ENCODE data around the gene FAM219A. TPM values are rescaled to one million over a fixed set of nuclear protein-coding genes. Genes with fewer than 3 reads are reported as not detected.

The FAM219A gene
- total RNA-seq, 1 experiment from 2014 or later = 3.7 TPM

DNA sequence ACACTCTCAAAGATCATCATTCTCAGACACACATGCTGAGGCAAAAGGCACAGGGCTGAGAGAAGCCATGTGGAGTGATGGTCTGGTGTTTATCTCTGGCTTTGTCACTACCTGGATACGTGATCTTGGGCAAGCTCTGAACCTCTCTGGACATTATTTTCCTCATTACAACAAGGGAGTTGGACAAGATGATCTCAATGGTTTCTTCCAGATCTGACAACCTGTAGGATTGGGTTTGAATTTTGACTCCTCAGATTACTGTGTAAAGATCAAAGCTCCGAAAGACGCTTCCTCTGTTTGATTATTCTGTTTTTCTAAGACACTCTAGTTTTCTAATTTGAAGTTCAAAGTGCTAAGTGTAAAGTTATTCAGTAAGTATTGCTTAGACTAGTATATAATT lies 109.0 kb downstream of the FAM219A start:
- no peaks in the 10 kb centered on the region for H3K27me3 ChIP-seq (ENCODE audit: low read length)
- no peak overlapping the region for H3K4me2 ChIP-seq (ENCODE audit: low read depth, low read length, poor library complexity, severe bottlenecking)
- H4K20me1 ChIP-seq (ENCODE audit: insufficient read depth, low read depth, low read length) = no peaks in the 10 kb centered on the region
- H3K9me3 ChIP-seq (ENCODE audit: low read length) = no peaks in the 10 kb centered on the region
- no peak overlapping the region for H3K27ac ChIP-seq (ENCODE audit: low read length)
- DNase-seq = no peak
- H3K4me1 ChIP-seq (ENCODE audit: low read length) = no peaks in the 10 kb centered on the region
- H2AFZ ChIP-seq (ENCODE audit: low read length) = no peak overlapping the region
- H3K4me3 ChIP-seq (ENCODE audit: low read length) = no peak overlapping the region
- H3K9ac ChIP-seq (ENCODE audit: low read length) = no peak overlapping the region
- no peaks in the 10 kb centered on the region for H3K36me3 ChIP-seq (ENCODE audit: insufficient read depth, low read length)
- H3K9me2 ChIP-seq (replicated peaks; ENCODE audit: insufficient read depth, low read length) = no peaks in the 10 kb centered on the region
- no peaks in the 10 kb centered on the region for H3K79me2 ChIP-seq (ENCODE audit: low read length)

Small RNA genes within 50 kb of the gene (small RNA-seq; reads per million reads assigned to genes)
- gene RF00019 = not detected
- not detected for gene RN7SKP24

Other genes with a start within 250 kb of the FAM219A start
- 6.5 and 7.0 TPM in 2 replicates for gene KIF24, start 129.3 kb downstream of the FAM219A start, total RNA-seq (2014; rRNA removed; shearing (Covaris generic); ENCODE audit: low replicate concordance)
- 10.4 and 14.2 TPM in 2 replicates for gene NUDT2, start 129.0 kb downstream of the FAM219A start, total RNA-seq (2014; rRNA removed; shearing (Covaris generic); ENCODE audit: low replicate concordance)
- 0.45 and 1.7 TPM in 2 replicates for gene MYORG, start 81.7 kb downstream of the FAM219A start, total RNA-seq (2014; rRNA removed; shearing (Covaris generic); ENCODE audit: low replicate concordance)
- gene DNAI1, start 235 bp upstream of the FAM219A start, total RNA-seq (2014; rRNA removed; shearing (Covaris generic); ENCODE audit: low replicate concordance) = 1.6 and 3.4 TPM in 2 replicates
- 14.1 and 16.0 TPM in 2 replicates for gene ENHO, start 64.4 kb upstream of the FAM219A start, total RNA-seq (2014; rRNA removed; shearing (Covaris generic); ENCODE audit: low replicate concordance)
- gene CNTFR, start 131.2 kb upstream of the FAM219A start, total RNA-seq (2014; rRNA removed; shearing (Covaris generic); ENCODE audit: low replicate concordance) = not detected in 2 replicates
- gene RPP25L, start 153.5 kb upstream of the FAM219A start, total RNA-seq (2014; rRNA removed; shearing (Covaris generic); ENCODE audit: low replicate concordance) = 40.3 and 62.0 TPM in 2 replicates
- 75.9 and 98.9 TPM in 2 replicates for gene DCTN3, start 161.9 kb upstream of the FAM219A start, total RNA-seq (2014; rRNA removed; shearing (Covaris generic); ENCODE audit: low replicate concordance)
- 0.48 TPM in 1 of 2 replicates, not detected in the other for gene ARID3C, start 170.5 kb upstream of the FAM219A start, total RNA-seq (2014; rRNA removed; shearing (Covaris generic); ENCODE audit: low replicate concordance)
- gene SIGMAR1, start 179.2 kb upstream of the FAM219A start, total RNA-seq (2014; rRNA removed; shearing (Covaris generic); ENCODE audit: low replicate concordance) = 78.2 and 120 TPM in 2 replicates
- gene GALT, start 188.1 kb upstream of the FAM219A start, total RNA-seq (2014; rRNA removed; shearing (Covaris generic); ENCODE audit: low replicate concordance) = 45.4 and 66.2 TPM in 2 replicates
- gene IL11RA, start 193.6 kb upstream of the FAM219A start, total RNA-seq (2014; rRNA removed; shearing (Covaris generic); ENCODE audit: low replicate concordance) = 9.4 and 15.1 TPM in 2 replicates
- gene CCL27, start 204.1 kb upstream of the FAM219A start, total RNA-seq (2014; rRNA removed; shearing (Covaris generic); ENCODE audit: low replicate concordance) = 0.36 TPM in 1 of 2 replicates, not detected in the other
- not detected in 2 replicates for gene CCL19, start 232.7 kb upstream of the FAM219A start, total RNA-seq (2014; rRNA removed; shearing (Covaris generic); ENCODE audit: low replicate concordance)

All from Karpas-422 (cell line).